ENCODE results near the gene PPP2R2C. TPM values are rescaled to one million over a fixed set of nuclear protein-coding genes. Genes with fewer than 3 reads are reported as not detected.

The PPP2R2C gene
- total RNA-seq, 1 donor from 2014 or later, result not detected

DNA sequence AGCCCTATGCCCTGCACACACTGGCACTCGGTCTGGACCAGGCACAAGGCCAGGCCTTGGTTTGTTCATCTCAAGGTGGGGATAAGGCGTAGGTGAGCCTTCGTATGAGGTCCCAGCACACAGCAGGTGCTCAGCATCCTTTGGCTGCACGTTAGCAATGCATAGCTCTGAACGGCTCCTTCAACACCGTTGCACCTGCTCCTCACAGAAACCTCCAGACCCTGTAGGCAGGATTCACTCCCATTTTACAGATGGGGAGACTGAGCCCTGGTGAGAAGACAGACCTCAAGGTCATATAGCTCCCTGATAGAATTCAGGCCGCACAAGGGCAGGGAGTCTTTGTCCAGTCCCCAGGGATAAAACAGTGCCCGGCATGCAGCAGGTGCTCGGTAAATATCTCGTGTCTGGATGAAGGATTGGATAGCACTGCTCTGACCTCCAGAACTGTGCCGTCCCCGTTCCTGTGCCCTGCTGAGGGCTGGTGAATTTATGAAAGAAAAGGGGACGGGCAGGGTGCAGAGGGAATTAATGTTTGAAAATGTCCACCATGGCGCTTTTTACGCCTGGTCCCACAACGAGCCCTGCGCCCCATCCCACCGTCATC lies 2.4 kb downstream of the PPP2R2C start:
- intact Hi-C loops (cut with micrococcal nuclease), result no loop called here

DNA sequence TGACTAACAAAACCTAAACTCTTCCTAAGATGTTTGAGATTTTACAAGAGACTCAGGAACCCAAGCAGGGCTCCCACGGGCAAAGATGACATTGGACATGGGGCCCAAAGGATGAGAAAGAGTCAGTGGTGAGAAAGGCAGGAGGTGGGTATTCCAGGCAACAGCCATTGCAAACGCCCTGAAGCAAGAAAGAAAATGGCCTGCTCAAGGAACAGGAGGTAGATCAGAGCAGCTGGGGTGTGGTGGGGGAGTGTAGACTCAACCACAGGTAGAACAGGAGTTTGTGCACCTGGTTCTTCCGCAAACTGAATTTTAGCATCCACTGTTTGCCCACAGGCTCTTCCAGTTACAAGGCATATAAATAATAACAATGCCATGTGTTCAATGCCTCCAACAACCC lies 3.3 kb downstream of the PPP2R2C start:
- intact Hi-C loops (cut with micrococcal nuclease), result no loop called here

DNA sequence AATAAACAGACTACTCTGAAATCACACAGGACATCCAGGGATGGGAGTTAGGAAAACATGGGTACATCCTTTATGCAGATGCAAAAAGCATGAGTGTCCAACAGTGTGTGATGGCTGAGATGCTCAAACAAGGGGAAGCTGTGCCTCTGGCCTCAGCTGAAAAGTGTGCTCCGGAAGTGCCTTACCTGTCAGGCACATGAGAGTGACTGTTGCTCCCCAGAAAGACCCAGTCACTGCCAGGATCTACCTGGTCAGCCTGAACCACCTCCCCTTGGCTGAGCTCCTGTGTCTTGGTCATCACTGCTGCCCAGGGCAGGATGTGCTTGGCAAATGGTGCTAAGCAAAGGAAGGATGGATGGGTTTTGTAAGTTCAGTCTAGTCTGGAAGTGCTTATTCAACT lies 4.0 kb downstream of the PPP2R2C start:
- intact Hi-C loops (cut with micrococcal nuclease), result no loop called here

DNA sequence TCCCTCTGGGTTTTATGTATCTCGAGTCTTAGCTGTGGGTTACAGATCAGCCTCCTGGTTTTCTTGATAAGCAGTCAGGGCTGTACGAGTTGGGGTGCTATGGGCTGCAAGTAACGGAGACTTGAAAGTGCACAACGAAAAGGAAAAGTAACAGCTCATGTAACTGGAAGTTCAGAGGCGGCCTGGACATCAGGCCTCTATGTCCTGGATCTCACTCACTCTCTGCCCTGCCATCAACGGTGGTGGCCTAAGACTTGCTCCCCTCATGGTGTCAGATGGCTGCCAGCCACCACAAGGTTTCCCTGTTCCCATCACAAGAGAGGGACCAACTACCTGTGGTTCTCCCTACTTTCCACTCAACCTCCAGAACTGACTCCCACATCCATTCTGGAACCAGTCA lies 4.8 kb downstream of the PPP2R2C start:
- intact Hi-C loops (cut with micrococcal nuclease), result no loop called here

DNA sequence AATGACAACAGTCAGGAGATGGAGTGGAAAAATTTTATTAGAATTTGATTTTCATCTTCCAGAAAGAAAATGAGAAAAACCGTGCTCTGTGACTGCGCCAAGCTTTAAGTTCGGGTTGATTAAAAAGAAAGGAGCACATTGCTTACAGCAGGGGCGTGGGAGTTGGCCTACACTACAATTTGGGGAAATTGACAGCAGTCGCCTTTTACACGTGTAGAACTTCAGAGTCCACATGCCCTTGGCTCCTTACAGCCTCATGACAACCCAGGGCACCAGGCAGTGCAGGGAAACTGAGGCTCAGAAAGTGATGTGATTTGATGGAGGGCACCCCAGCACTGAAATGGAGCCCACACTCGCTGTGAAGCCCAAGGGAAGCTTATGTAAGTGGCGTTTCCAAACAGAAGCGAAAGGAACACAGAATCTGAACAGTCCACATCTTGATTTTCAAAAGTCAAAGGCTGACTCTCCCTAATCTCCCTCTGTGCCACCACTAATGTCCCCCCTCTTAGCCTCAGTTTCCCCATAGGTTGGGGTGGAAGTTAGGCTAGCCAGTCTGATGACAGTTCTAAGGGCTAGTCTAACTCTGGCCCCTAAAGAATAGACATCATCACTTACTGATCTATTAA lies 5.5 kb downstream of the PPP2R2C start:
- intact Hi-C loops (cut with micrococcal nuclease), result no loop called here

DNA sequence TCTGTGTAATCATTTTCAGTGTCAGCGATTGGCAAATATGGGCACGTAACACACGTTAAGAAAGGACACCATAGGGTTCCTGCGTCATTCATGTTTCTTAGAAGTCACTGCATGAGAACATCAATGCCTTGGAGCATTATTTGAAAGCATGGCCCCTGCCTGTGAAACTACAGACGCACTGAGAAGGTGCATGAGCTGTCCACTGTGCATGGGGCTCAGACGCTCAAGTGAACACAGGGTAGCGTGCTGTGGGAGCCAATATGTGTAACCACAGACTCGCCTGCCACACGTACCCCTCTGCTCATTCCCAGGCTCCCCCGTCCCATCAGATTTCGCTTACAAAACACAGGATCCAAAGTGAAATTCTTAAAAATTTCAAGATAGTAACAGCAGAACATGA lies 6.5 kb downstream of the PPP2R2C start:
- intact Hi-C loops (cut with micrococcal nuclease), result no loop called here

DNA sequence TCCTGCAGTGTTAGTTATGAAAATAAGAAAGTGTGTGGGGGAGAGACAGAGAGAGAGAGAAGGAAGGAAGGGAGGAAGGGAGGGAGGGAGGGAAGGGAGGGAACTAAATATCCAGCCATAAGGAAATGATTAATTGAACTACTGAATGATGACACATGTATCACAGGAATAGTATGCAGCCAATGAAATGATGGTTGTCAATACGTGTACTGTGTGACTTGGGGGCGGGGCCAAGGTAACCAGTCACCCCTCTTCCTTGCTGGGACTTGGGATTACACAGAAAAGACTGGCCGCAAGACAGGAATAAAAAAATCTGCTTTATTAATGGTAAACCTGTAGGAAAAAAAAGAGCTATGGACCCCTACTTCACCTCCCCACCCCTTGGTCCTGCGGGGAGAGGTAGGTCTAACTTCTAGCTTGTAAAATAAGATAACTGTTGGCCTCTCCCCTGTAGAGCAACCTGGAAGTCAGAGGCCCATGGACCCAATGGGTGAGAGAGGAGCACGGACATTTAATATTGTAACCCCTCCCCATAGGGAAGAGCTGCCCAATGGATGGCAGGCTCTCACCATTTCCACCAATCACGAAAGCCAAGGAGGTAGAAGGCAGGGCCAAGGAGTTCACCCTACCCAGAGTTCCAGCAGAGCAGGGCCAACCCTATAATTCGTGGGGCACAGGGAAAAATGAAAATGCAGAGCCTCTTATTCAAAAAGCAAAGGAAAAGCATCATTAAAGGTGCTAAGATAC lies 7.4 kb downstream of the PPP2R2C start:
- intact Hi-C loops (cut with micrococcal nuclease), result no loop called here

DNA sequence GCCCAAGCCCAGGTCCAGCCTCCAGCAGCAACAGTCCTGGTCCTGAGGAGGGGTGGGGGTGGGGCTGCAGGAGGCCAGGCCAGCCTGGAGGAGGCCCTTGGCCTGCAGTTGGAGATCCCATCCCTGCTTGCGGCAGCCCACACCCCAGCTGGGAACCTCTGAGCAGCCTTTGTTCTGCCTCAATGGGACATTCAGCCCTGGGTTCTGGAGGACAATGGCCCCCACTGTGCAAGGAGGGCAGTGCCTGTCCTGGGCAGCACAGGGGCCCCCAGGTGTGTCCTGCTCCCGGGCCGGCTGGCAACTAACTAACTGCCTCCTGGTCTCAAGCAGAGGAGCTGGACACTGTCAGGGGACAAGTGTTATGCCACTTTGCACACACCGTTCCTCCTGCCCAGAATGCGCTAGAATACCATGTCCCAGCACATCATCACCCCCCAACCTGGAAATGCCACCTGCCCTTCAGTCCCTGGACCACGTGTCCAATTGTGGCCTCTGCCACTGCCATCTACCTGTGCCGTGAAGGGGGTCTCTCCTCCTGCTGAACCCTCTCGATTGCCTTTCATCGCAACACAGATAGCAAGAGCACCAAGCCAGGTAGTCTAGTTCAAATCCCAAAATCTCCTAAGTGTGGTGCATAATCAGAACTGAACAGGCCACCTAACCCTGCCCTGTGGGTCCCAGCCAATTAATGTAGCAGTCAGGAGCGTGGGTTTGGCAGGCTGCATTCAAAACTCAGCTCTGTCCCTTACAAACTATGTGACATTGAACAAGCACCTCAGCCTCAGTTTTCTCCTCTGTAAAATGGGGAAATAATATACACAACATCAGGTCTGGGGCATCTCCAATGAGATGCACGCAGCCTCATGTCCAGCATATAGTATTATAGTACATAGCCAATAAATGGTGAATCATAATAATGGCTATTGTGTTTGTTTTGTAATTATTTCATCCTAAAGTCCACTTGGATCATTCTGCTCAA lies 8.8 kb downstream of the PPP2R2C start:
- intact Hi-C loops (cut with micrococcal nuclease), result no loop called here

DNA sequence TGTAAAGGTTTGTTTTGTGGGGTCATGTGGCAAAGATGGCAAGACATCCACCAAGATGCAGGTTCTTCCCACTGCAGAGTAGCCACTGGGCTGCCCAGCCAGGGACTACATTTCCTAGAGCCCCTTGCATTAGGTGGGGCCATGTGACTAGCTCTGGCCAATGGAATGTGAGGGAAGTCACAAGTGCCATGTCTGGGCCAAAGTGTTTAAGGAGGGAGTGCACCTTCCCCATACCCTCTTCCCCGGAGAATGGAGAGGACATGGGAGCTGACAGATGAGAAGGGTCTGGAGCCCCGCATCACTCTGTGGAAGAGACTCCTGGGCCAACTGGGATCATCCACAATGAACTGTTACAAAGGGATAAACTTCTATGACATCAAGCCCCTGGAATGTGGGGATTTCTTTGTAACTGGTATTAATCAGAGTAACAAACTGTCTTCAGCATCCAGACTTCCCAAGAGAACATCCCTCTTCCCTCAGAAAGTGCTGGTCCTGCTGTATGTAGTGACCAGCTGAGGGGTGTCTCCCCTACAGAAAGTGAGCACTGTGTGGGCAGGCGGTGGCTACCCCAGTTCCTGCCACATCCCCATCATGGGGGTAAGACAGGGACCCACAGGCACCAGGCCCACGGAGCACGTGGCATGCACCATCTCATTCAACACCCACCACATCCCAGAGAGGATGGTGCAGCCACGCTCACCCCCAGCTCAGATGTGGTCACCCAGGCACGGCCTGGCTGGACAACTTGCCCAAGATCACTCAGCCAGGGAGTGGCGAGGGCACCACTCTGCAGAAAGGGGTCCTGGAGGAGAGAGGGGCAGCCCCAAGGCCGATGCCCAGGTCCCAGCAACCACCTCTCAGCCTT lies 10.9 kb downstream of the PPP2R2C start:
- intact Hi-C loops (cut with micrococcal nuclease), result no loop called here

DNA sequence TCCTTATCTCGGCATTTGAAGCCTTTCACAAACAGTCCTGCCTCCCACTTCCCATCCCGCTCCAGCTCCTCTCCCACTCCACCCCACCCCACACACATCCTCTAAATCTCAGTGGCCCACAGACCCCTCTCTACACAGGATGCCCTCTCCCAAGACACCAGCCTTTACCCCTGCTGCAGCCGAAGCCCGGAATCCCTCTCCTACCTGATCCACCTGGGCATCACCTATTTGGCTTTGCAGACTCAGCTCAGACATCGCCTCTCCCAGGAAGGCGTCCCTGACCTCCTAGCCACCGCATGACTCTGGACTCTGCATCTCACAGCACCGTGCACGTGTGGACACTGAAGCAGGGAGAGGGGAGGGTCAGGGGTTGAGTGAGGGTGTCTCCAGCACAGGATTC lies 11.5 kb downstream of the PPP2R2C start:
- intact Hi-C loops (cut with micrococcal nuclease), result no loop called here

DNA sequence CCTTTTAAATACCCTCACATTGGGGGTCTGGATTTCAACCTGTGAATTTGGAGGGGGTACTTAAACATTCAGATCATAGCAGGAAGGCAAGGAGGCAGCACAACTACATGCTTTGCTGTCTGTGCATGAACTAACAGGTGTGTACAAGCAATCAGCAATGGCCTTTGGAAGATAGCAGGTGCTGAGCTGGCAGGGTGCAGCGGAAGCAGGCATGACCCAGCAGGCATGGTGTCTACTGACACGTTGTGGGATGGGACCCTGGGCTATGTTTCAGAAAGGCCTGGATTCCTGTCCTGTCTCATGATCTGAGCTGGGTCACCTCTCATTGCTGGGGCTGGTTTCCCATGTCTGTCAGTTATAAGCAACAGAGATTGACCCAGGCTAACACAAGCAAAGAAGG lies 13.9 kb downstream of the PPP2R2C start:
- intact Hi-C loops (cut with micrococcal nuclease), result no loop called here

DNA sequence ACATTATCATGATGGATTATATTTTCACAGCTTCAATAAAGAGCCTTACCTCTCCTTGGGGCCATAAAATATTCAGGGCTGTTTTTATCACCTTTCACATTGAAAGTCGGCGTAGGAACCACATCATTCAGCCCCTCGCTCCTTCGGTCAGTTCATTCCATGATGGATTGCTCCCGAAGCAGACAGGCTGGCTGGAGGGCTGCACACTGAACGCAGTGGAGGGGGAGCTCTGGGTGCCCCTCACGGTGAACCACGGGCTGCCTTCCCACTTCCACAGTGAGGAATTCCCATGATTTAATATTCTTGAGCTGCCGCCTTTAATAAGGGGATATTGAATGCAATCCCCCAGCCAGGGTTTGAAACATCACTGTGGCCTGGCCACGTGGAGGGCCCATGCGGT lies 16.0 kb downstream of the PPP2R2C start:
- intact Hi-C loops (cut with micrococcal nuclease), result no loop called here

DNA sequence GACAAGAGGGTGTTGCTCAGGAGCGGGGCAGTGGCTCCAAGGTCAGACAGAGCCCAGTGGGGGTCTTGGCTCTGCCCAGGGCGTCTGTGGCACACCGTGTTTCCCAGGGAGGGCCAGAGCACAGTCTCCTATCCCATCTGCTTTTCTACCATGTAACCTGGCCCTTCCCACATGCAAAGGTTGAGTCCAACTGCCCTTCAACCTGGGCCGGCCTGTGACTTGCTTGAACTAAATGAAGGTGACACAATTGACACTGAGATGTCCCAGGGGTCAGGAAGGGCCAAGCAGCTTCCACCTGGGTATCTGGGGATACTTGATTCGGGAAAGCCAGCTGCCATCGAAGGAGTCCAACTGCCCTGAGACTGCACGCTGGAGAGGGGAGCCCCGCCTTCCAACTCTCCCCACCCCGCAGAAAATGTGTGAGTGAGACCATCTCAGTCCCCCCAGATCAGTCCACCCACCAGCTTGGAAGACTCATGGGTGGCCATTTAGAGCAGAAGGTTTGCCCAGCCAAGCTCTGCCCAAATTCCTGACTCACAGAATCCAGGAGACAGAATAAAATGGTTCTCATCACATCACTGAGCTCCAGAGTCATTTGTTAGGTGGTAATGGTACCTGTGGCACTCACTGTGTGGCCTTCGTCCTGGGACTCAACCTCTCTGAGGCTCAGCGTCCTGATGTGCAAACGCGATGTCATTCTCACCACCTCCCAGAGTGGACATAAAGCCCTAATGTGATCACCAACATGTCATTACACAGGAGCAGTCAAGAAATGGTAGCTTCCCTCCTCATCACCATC lies 18.1 kb downstream of the PPP2R2C start:
- intact Hi-C loops (cut with micrococcal nuclease), result no loop called here

DNA sequence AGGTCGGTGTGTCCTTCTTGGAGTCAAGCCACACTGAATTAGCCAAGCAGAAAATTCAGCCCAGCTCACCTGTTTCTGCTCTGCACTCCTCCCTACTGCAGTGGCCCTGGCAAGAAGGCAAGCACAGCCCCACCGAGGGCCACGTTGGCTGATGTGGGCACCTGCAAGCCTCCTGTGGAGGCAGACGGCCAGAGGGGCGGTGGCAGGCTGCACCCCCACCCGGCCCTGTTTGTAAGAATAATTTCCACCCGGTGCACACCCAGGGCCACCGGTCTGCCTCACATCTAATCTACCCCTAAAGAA lies 18.8 kb downstream of the PPP2R2C start:
- intact Hi-C loops (cut with micrococcal nuclease), result no loop called here

DNA sequence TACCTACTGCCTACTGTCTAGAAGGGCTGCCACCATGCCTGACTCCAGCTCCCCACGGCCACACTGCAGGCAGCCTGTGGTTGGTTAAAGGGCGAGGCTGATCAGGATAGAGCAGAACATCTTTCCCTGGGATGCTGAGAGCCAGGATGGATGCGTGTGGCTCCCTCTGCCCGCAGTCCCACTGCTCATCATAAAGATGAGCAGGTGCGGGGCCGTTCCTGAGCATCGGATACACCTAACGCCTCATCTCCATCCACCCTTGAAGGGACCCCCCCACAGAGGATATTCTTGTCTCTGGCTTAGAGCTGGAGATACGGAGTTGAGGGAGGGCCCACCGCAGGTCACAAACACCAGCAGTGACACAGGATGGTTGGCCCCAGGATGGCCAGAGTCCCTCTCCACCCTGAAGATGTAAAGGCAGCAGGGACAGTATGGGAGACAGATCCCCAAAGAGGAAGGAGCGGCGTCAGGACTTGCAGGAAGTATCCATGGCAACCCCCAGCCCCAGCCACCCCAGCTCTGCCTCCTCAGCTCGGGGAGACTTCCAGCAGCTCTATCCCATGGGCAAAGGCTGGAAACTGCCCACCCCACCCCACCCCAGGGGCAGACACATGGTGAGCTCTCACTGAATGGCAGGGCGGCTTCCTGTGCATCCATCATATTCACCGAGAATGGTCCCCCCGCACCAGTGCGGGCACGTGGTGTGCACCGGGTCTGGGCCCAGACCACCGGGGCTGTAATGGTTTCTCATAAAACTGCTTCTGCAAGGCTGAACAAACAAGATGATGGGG lies 19.3 kb downstream of the PPP2R2C start:
- intact Hi-C loops (cut with micrococcal nuclease), result no loop called here

DNA sequence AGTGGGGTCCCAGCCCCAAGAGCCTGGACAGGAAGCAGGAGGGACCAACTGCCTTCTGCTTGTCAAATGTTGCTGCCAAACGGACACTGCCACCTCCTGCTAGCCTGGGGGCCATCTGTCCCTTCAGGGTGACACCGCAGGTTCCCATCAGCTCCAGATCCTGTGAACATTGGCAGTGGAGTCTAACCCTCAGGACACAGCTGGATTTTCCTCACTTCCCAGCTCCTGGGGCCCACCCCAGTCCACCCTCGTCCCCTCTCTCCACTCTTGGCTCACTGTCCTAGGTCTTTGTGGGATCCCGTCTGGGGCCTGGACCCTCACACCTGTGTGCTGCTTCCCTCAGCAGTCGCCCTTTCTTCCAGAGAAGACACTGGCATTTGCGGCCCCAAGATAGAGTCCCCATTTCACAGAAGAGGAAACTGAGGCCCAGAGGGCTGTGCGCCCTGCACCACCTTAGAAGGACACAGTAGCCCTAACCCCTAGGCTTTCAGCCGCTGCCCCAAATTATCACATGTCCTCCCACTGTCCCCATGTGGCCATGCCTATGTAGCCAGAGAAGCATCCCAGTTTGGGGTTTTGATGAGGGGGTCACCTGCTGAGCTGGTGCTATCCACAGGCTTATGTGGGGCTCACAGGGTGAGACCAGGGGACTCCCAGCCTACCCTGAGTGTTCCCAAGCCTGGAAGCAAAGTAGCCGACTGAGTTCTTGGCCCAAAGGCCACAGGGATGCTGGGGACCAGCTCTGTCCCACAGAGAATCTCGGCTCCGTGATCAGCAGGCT lies 20.1 kb downstream of the PPP2R2C start:
- intact Hi-C loops (cut with micrococcal nuclease), result no loop called here

DNA sequence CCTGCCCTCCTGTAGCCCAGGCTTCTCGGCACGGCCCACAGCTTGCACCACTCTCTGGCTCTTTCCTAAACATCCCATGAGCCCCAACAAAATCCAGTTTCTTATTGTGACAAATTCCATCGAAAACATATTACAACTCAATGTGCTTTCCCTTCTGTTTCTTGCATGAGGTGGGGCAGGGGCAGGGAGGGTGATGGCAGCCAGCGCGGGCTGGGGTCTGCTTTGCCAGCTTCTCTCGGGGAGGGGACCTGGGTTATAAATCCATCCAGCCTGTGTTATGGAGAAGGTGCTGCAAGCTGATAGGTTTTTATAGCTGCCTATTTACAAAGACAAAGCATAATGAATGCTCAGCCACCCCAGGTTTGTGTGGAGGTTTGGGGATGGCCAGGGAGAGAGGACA lies 21.1 kb downstream of the PPP2R2C start:
- intact Hi-C loops (cut with micrococcal nuclease), result no loop called here

DNA sequence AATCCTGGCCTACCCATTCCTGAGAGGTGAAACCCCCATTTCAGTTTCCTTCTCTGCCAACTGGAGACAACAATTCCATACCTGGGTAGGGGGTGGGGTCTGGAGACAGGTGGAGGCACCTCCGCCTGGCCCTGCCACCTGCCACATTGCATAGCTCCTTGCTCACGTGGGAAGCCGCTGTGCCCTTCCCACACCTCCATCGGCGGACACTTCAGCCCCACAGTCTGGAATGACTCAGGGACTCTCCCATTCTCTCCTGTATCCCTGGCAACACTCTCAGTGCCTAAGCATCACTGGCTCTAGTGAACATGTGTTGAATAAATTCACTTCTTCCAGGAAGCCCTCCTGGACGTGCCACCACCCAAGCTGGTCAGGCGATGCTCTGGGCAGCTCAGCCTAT lies 21.7 kb downstream of the PPP2R2C start:
- intact Hi-C loops (cut with micrococcal nuclease), result no loop called here

Measured in T-helper 1 cell treated with Interleukin-12 subunit alpha and Interleukin-12 subunit beta and Interleukin-4 antibody, amounts not matched to agents 30 ng/mL and 1 ng/mL, for 36 hours (primary cell).